Karpas-422 (cell line): ENCODE measurements around the gene CD47. TPM values are rescaled to one million over a fixed set of nuclear protein-coding genes. Genes with fewer than 3 reads are reported as not detected.

Experiments used
- DNase-seq: peaks from one replicate; pipeline ENCODE4 v3.0.0-alpha.2; 2015
- H2AFZ ChIP-seq: fragments of 200-600 bp; sonication (generic); 2 replicates; pipeline ENCODE4 v1.6.1; 2014; ENCODE audit warnings: antibody characterized with exemption, low read length, mixed read lengths
- H3K27ac ChIP-seq: fragments of 200-600 bp; sonication (generic); 2 replicates; pipeline ENCODE4 v1.5.1; 2014; ENCODE audit warnings: mild to moderate bottlenecking, low read length, moderate library complexity
- H3K27me3 ChIP-seq: fragments of 200-600 bp; sonication (generic); 2 replicates; pipeline ENCODE4 v1.6.1; 2014; ENCODE audit warnings: low read length, mixed read lengths
- H3K36me3 ChIP-seq: fragments of 200-600 bp; sonication (generic); 2 replicates; pipeline ENCODE4 v1.6.1; 2014; ENCODE audit warnings: low read length, mixed read lengths; ENCODE audit not compliant: insufficient read depth
- H3K4me1 ChIP-seq: fragments of 200-600 bp; sonication (generic); 2 replicates; pipeline ENCODE4 v1.6.1; 2014; ENCODE audit warnings: mild to moderate bottlenecking, low read length, mixed read lengths
- H3K4me2 ChIP-seq: fragments of 200-600 bp; sonication (generic); 2 replicates; pipeline ENCODE4 v1.6.1; 2014; ENCODE audit warnings: low read length, low read depth, mild to moderate bottlenecking; ENCODE audit not compliant: poor library complexity, severe bottlenecking
- H3K4me3 ChIP-seq: fragments of 200-600 bp; sonication (generic); 2 replicates; pipeline ENCODE4 v1.5.1; 2014; ENCODE audit warnings: mild to moderate bottlenecking, antibody characterized with exemption, low read length, mixed read lengths
- H3K79me2 ChIP-seq: fragments of 200-600 bp; sonication (generic); 2 replicates; pipeline ENCODE4 v1.6.1; 2014; ENCODE audit warnings: mild to moderate bottlenecking, low read length, mixed read lengths
- H3K9ac ChIP-seq: fragments of 200-600 bp; sonication (generic); 2 replicates; pipeline ENCODE4 v1.6.0; 2014; ENCODE audit warnings: low read length
- H3K9me2 ChIP-seq: fragments of 200-600 bp; sonication (generic), shearing (Covaris generic); replicated peaks from 2 replicates; pipeline ENCODE4 v1.6.0; 2014; ENCODE audit warnings: mild to moderate bottlenecking, low read length, moderate library complexity; ENCODE audit not compliant: insufficient read depth
- H3K9me3 ChIP-seq: fragments of 300-700, 200-600 bp; sonication (generic); 2 replicates; pipeline ENCODE4 v1.6.1; 2014; ENCODE audit warnings: low read length, mixed read lengths
- H4K20me1 ChIP-seq: fragments of 200-600 bp; sonication (generic); 2 replicates; pipeline ENCODE4 v1.6.1; 2014; ENCODE audit warnings: mild to moderate bottlenecking, antibody characterized with exemption, low read length, low read depth; ENCODE audit not compliant: insufficient read depth
- total RNA-seq: library from RNA; depleted of rRNA; stranded (reverse); fragments of >200 nt; shearing (Covaris generic); gene quantifications from 2 replicates; pipeline ENCODE4 v1.2.3, GENCODE V29; 2014; ENCODE audit warnings: low replicate concordance

CD47 gene
- total RNA-seq, 1 experiment from 2014 or later: 180 TPM

- Histone ChIP-seq H3K79me2 (no peaks in the 10 kb centered on the region), H3K36me3 (no peaks in the 10 kb centered on the region), H4K20me1 (no peaks in the 10 kb centered on the region), H3K4me3 (no peak overlapping the region), H3K27me3 (no peaks in the 10 kb centered on the region), H3K9me2 (no peaks in the 10 kb centered on the region), H3K27ac (no peak overlapping the region), H3K9me3 (no peaks in the 10 kb centered on the region), H2AFZ (no peak overlapping the region), H3K9ac (no peak overlapping the region), H3K4me1 (peaks cover 7% of the 10 kb centered on the region), H3K4me2 (no peak overlapping the region)
- DNase-seq: no peak
Measured at GRCh38 chr3:108036401-108036800, 54.4 kb downstream of the CD47 start.

- H4K20me1 ChIP-seq: no peaks in the 10 kb centered on the region
- no peaks in the 10 kb centered on the region for H3K79me2 ChIP-seq
- H3K9me2 ChIP-seq: no peaks in the 10 kb centered on the region
- H3K36me3 ChIP-seq: no peaks in the 10 kb centered on the region
- H3K27ac ChIP-seq: no peak overlapping the region
- H3K4me2 ChIP-seq: no peak overlapping the region
- no peaks in the 10 kb centered on the region for H3K27me3 ChIP-seq
- H3K9me3 ChIP-seq: no peaks in the 10 kb centered on the region
- peaks cover 7% of the 10 kb centered on the region for H3K4me1 ChIP-seq
- DNase-seq: no peak
- no peak overlapping the region for H2AFZ ChIP-seq
- no peak overlapping the region for H3K9ac ChIP-seq
- no peak overlapping the region for H3K4me3 ChIP-seq
Measured at GRCh38 chr3:108035751-108036150, 55.1 kb downstream of the CD47 start.

DNA sequence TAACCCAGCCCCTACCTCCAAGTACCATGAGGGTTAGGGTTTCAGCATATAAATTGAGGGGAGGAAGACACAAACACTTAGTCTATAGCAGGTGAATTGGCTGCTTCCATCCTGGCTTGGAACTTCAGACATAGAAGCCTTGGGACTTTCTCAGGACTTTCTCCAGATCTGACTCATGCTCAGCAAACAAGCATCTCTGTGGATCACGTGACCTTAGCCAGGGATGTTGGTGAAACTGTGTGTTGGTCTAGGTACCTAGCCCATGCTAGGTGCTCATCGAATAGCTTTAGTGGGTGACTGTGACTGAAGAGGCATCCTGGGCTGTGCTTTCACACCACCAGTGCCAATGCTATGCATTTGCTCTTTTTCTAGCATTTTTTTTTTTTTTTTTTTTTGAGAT, 58.9 kb downstream of the CD47 start:
- no peak overlapping the region for H2AFZ ChIP-seq
- no peaks in the 10 kb centered on the region for H3K9me2 ChIP-seq
- H3K27ac ChIP-seq: no peak overlapping the region
- H3K9me3 ChIP-seq: no peaks in the 10 kb centered on the region
- H3K4me1 ChIP-seq: peaks cover 7% of the 10 kb centered on the region
- no peak for DNase-seq
- no peak overlapping the region for H3K4me2 ChIP-seq
- no peaks in the 10 kb centered on the region for H3K36me3 ChIP-seq
- H3K79me2 ChIP-seq: no peaks in the 10 kb centered on the region
- H3K27me3 ChIP-seq: no peaks in the 10 kb centered on the region
- no peak overlapping the region for H3K4me3 ChIP-seq
- H3K9ac ChIP-seq: no peak overlapping the region
- no peaks in the 10 kb centered on the region for H4K20me1 ChIP-seq

- no peak overlapping the region for H2AFZ ChIP-seq
- H3K9me2 ChIP-seq: no peaks in the 10 kb centered on the region
- no peak overlapping the region for H3K4me2 ChIP-seq
- H3K36me3 ChIP-seq: no peaks in the 10 kb centered on the region
- H3K9ac ChIP-seq: no peak overlapping the region
- H3K9me3 ChIP-seq: no peaks in the 10 kb centered on the region
- no peaks in the 10 kb centered on the region for H4K20me1 ChIP-seq
- DNase-seq: no peak
- no peak overlapping the region for H3K27ac ChIP-seq
- no peaks in the 10 kb centered on the region for H3K27me3 ChIP-seq
- H3K4me1 ChIP-seq: peaks cover 7% of the 10 kb centered on the region
- H3K79me2 ChIP-seq: no peaks in the 10 kb centered on the region
- H3K4me3 ChIP-seq: no peak overlapping the region
Measured at GRCh38 chr3:108030960-108031359, 59.9 kb downstream of the CD47 start.

DNA sequence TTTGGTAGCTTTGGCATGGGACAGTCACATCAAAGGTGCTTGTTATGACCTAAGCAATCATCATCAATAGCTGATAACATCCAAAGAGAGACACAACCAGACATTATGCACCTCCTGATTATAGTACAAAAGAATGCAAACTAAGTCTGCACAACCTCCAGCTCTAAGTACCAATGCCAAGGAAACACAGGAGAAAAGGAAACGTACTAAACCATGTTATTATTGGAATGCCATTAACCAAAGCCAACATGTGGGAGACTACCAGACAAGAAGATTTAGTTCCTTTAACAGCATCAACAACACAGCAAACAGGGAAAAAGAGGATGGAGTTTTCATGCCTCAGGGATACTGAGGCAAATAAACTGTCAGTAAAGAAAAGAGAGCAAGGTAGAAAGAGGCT, 61.4 kb downstream of the CD47 start:
- no peak overlapping the region for H2AFZ ChIP-seq
- H3K9me3 ChIP-seq: no peaks in the 10 kb centered on the region
- no peaks in the 10 kb centered on the region for H3K79me2 ChIP-seq
- H3K4me3 ChIP-seq: no peak overlapping the region
- H3K9ac ChIP-seq: no peak overlapping the region
- H3K27me3 ChIP-seq: no peaks in the 10 kb centered on the region
- H3K4me1 ChIP-seq: peaks cover 2% of the 10 kb centered on the region
- H3K4me2 ChIP-seq: no peak overlapping the region
- H3K9me2 ChIP-seq: no peaks in the 10 kb centered on the region
- DNase-seq: no peak
- H4K20me1 ChIP-seq: no peaks in the 10 kb centered on the region
- no peaks in the 10 kb centered on the region for H3K36me3 ChIP-seq
- H3K27ac ChIP-seq: no peak overlapping the region

- Histone ChIP-seq H3K27ac (no peak overlapping the region), H3K9me3 (no peaks in the 10 kb centered on the region), H3K4me1 (no peaks in the 10 kb centered on the region), H4K20me1 (no peaks in the 10 kb centered on the region), H3K9me2 (no peaks in the 10 kb centered on the region), H3K4me3 (no peak overlapping the region), H3K36me3 (no peaks in the 10 kb centered on the region), H3K27me3 (no peaks in the 10 kb centered on the region), H3K79me2 (no peaks in the 10 kb centered on the region), H3K9ac (no peak overlapping the region), H3K4me2 (no peak overlapping the region), H2AFZ (no peak overlapping the region)
- no peak for DNase-seq
Measured at GRCh38 chr3:108028896-108029295, 61.9 kb downstream of the CD47 start.

- H4K20me1 ChIP-seq: no peaks in the 10 kb centered on the region
- DNase-seq: no peak
Measured at GRCh38 chr3:108025177-108025576, 65.7 kb downstream of the CD47 start.

GRCh38 chr3:108024146-108024850, 66.5 kb downstream of the CD47 start:
- no peak overlapping the region for H3K27ac ChIP-seq
- H2AFZ ChIP-seq: no peak overlapping the region
- H4K20me1 ChIP-seq: no peaks in the 10 kb centered on the region
- no peak overlapping the region for H3K4me2 ChIP-seq
- H3K79me2 ChIP-seq: no peaks in the 10 kb centered on the region
- no peaks in the 10 kb centered on the region for H3K4me1 ChIP-seq
- H3K9me2 ChIP-seq: no peaks in the 10 kb centered on the region
- no peaks in the 10 kb centered on the region for H3K9me3 ChIP-seq
- H3K27me3 ChIP-seq: no peaks in the 10 kb centered on the region
- no peaks in the 10 kb centered on the region for H3K36me3 ChIP-seq
- DNase-seq: no peak
- no peak overlapping the region for H3K4me3 ChIP-seq
- no peak overlapping the region for H3K9ac ChIP-seq

More at GRCh38 chr3:108025177-108025576, 65.7 kb downstream of the CD47 start:
- Histone ChIP-seq H3K36me3 (no peaks in the 10 kb centered on the region), H3K4me2 (no peak overlapping the region), H3K9me2 (no peaks in the 10 kb centered on the region), H3K9ac (no peak overlapping the region), H3K27me3 (no peaks in the 10 kb centered on the region), H3K4me1 (no peaks in the 10 kb centered on the region), H3K79me2 (no peaks in the 10 kb centered on the region), H3K9me3 (no peaks in the 10 kb centered on the region), H2AFZ (no peak overlapping the region), H3K4me3 (no peak overlapping the region), H3K27ac (no peak overlapping the region)
